ENCODE measurements around the gene PALM. TPM values are rescaled to one million over a fixed set of nuclear protein-coding genes. Genes with fewer than 3 reads are reported as not detected.

Gene PALM, protein sequence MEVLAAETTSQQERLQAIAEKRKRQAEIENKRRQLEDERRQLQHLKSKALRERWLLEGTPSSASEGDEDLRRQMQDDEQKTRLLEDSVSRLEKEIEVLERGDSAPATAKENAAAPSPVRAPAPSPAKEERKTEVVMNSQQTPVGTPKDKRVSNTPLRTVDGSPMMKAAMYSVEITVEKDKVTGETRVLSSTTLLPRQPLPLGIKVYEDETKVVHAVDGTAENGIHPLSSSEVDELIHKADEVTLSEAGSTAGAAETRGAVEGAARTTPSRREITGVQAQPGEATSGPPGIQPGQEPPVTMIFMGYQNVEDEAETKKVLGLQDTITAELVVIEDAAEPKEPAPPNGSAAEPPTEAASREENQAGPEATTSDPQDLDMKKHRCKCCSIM
- total RNA-seq = 0.34 and 23.0 TPM in 2 replicates

DNA sequence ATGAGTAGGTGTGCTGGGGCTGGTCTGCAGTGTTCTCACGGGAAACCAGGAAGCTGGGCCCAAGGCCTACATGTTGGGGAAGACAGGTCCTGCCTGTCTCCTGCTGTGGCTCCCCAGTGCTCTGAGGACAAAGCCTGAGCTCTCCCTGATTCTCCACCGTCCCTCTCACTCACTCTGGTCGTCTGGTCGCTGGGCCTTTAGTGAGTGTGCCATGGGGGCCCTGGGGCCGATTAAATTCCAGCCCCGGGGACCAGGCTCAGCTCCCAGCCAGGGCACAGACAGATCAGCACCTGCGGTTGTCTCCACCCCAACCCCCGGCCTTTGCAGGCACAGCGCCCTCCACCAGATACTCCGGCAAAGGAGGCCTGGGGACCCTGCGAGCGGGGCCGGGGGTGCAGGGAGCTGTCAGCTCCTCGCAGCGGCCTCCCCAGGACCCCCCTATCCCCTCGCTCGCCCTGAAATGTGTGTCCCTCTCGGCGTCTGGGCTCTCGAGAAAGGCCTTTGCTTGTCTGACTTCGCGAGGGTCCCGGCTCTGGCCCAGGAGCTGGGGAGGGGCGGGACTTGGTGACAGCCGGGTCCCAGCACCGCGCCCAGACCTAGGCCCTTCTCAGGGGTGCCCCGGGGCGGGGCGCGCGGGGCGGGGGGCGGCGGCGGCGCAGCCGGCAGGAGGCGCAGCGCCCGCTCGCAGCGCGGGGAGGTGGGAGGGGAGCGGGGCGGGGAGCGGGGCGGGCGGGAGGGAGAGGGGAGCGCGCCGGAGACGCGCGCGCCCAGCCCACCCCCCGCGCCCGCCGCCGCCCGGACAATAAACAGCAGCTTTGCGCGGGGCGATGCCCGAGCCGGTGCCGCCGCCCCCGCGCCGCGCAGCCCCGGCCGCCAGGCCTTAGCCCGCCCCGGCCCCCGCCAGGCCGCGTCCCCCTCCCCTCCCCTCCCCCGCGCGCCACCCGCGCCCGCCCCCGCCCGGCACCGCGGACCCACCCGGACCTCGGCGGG, at the start of gene PALM:
Gene PALM (plus strand): TSS at position 782 of the 990 bp plus-strand sequence. CDS start 212 bp downstream, outside the sequence.

DNA sequence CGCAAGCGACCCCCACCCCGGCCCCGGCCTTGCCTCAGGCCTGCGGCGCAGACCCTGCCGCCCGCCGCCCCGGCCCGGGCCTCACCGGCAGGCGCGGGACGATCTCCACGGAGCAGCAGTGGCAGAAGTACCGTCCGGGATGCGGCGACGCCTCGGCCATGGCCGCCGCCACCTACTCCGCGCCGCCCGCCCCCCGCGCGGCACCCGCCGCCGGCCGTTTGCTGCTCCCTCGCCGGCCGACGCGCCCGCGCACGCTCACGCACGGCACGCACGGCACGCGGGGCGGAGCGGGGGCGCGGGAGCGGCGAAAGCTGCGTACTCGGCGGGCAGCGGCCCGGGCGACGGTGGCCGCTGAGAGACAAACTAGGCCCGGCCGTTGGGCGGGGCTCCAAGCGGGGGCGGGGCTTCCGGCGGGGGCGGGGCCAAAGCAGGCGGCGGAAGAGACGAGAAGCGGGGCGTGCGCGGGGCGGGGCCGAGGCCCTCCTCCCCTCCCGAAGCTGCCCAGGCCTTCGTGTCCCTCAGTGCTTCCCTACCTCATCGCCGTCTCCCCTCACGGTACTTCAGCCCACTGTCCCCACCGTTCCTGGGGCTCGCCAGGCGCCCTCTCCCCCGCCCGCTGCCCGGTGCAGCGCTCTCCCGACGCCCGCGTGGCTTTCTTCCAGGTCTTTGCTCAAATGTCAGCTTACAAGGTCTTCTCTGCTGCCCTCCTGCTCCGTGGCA, 45.6 kb upstream of the PALM start, which contains the start of gene RNF126:
Gene RNF126 (minus strand): TSS at position 253 of the 720 bp plus-strand sequence. CDS start 93 bp downstream, at position 160.

DNA sequence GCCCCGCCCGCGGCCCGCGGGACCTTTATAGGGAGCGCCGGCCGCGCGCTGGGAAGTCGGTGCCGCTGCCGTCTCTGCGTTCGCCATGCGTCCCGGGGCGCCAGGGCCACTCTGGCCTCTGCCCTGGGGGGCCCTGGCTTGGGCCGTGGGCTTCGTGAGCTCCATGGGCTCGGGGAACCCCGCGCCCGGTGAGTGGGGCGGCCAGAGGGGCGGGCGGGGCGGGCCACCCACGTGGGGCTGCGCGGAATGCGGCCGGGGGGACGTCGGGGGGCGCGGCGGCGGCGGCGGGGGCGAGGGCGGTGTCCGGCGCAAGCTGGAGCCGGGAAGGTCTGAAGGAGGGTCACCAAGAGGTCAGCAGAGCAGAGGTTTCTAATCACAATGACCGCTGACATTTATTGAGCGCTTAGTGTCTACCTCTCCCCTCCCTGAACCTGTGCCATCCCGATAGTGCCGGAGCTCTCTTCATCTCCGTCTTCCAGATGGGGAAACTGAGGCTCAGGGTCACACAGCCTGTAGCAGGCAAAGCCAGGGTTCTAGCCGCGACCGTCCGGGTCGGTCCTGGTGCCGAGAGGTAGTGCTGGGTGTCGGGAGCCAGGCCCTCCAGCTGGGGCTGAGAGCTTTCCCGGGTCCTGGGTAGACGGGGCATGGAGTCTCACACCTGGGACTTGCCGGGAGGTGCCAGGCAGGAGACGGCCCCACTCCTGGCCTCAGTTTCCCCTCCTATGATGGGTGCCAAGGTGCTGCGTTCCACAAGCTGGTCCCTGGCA, 32.2 kb upstream of the PALM start, which contains the start of gene FSTL3:
Gene FSTL3 (plus strand): TSS at position 54 of the 767 bp plus-strand sequence. CDS start 32 bp downstream, at position 86.

DNA sequence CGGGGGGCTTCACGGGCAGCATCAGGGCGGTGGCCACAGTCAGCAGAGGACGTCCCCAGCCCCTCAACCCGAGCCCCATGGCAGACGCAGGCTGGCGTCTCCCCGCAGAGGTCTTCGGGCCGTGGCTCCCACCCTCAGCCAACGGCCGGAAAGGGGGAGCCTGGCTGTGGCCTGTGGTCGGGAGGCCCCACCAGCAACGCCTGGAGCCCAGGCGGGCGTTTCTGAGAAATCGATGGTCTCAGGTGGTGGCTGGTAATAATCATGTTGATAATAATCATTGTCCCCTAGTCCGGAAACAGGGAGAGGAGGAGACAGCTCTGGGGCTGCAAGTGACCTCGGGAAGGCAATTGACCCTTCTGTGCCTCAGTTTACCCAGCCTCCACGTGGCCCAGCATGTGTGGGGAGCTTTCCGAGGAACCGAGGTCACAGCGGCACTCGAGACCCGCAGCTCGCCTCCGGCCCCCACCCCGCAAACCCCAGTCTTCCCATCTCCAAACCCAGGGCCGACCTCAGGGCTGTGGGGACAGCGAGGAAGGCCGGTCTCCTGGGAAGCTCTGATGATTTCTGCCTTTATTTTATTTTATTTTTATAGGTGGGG, 13.3 kb upstream of the PALM start, which contains the start of gene PRSS57:
Gene PRSS57 (minus strand): TSS at position 101 of the 598 bp plus-strand sequence. CDS start 22 bp downstream, at position 79.

DNA sequence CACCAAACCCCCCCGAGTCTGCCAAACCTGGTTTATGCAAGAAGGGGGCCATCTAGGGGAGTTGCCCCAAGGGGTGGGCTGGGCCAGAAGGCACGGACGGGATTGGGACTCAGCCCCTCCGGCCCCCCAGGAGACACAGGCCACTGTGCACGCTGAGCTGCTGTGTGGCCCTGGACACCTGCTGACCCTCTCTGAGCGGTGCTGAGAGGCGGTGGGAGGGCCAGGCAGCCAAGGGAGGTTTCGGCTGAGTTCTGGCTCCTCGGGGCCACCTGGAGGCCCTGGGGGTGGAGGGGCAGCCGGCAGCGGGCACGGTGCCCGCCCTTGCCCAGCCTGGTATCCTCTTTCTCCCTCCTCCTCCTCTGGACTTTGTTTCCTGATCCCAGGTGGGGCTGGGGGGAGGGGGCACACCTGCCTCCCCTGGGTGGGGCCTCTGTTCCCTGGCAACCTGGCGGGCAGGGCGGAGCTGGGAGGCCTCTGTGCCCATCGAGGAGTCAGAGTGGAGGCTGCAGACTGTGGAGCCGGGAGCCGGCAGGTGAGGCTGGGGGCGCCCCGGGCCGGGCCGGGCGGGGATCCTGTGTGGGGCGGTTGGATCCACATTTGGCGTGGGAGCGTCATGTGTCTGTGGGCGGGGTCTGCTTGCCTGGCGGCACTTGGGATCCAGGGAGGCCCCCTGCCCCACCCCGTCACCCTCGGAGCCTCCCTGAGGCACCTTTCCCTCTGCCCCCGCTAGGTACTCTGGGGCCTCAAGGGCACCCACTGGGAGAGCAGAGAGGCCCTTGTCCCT, 42.1 kb downstream of the PALM start, which contains the start of gene MISP:
Gene MISP (plus strand): TSS at position 473 of the 784 bp plus-strand sequence. CDS start 5,835 bp downstream, outside the sequence.

DNA sequence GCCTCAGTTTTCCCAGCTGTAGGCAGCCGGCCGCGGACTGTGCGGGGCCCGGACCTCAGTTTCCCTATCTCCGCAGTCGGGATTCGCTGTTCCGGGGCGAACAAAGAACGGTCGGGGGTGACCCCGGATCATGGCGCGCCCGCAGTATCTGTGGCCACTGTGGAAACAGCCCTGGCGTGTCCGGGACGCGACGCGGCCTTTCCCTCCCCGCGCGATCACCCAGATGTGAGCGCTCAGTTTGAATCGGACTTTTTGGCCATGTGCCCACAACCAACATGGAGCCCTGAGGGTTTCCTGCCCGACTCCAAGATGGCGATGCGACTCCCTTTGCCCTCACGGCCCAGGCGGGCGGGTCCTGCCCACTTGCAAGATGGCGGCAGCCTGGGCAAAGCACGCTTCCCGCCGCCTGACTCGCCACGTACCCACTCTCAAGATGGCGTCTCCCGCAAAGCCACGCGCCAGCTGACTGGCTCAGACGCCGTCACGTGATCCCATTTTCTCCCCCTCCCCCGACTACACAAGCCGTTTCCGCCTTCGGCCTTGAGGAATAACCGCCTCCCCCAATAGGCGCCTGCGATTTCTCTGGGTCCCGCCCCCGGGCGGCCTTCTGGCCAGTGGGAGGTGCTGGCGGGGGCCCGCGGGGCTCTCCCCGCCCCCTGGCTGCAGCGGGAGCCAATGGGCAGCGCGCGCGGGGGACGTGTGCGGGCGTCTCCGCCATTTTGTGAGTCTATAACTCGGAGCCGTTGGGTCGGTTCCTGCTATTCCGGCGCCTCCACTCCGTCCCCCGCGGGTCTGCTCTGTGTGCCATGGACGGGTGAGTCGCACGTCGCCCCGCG, 88.2 kb downstream of the PALM start, which contains the start of gene PTBP1:
Gene PTBP1 (plus strand): TSS at position 761 of the 836 bp plus-strand sequence. CDS start 46 bp downstream, at position 807.

Other genes with a start within 250 kb of the PALM start
- gene SHC2, start 247.9 kb upstream of the PALM start, total RNA-seq = 0.34 and 3.3 TPM in 2 replicates
- 0.14 TPM in 1 of 2 replicates, not detected in the other for gene MADCAM1, start 212.4 kb upstream of the PALM start, total RNA-seq
- gene TPGS1, start 201.4 kb upstream of the PALM start, total RNA-seq = 10.0 and 13.0 TPM in 2 replicates
- 87.6 and 161 TPM in 2 replicates for gene CDC34, start 177.2 kb upstream of the PALM start, total RNA-seq
- gene GZMM, start 164.9 kb upstream of the PALM start, total RNA-seq = not detected in 2 replicates
- 500 and 542 TPM in 2 replicates for gene BSG, start 136.3 kb upstream of the PALM start, total RNA-seq
- 0.34 and 1.3 TPM in 2 replicates for gene HCN2, start 119.1 kb upstream of the PALM start, total RNA-seq
- 38.8 and 40.7 TPM in 2 replicates for gene POLRMT, start 75.4 kb upstream of the PALM start, total RNA-seq
- gene FGF22, start 69.1 kb upstream of the PALM start, total RNA-seq = not detected in 2 replicates
- gene RNF126, start 45.7 kb upstream of the PALM start, total RNA-seq = 40.3 and 49.2 TPM in 2 replicates
- 96.0 and 177 TPM in 2 replicates for gene FSTL3, start 32.5 kb upstream of the PALM start, total RNA-seq
- gene PRSS57, start 13.5 kb upstream of the PALM start, total RNA-seq = not detected in 2 replicates
- 55.5 and 95.0 TPM in 2 replicates for gene MISP, start 42.2 kb downstream of the PALM start, total RNA-seq
- gene PTBP1, start 88.5 kb downstream of the PALM start, total RNA-seq = 120 and 273 TPM in 2 replicates
- gene PLPPR3, start 113.0 kb downstream of the PALM start, total RNA-seq = under 0.01 and 0.28 TPM in 2 replicates
- not detected in 2 replicates for gene AZU1, start 118.9 kb downstream of the PALM start, total RNA-seq
- not detected in 2 replicates for gene PRTN3, start 132.1 kb downstream of the PALM start, total RNA-seq
- 0.07 TPM in 1 of 2 replicates, not detected in the other for gene ELANE, start 143.4 kb downstream of the PALM start, total RNA-seq
- 4.4 and 6.4 TPM in 2 replicates for gene CFD, start 150.7 kb downstream of the PALM start, total RNA-seq
- 19.5 and 32.9 TPM in 2 replicates for gene MED16, start 184.3 kb downstream of the PALM start, total RNA-seq
- gene RNU6-9, start 184.5 kb downstream of the PALM start, total RNA-seq = not detected in 2 replicates
- gene R3HDM4, start 204.3 kb downstream of the PALM start, total RNA-seq = 40.5 and 46.1 TPM in 2 replicates
- under 0.01 and 0.07 TPM in 2 replicates for gene KISS1R, start 208.4 kb downstream of the PALM start, total RNA-seq
- gene ARID3A, start 217.1 kb downstream of the PALM start, total RNA-seq = 12.0 and 12.4 TPM in 2 replicates

All from nasal cavity respiratory epithelium epithelial cell of viscerocranial mucosa (primary cell).